Measurements from ENCODE around the gene MYLK. TPM values are rescaled to one million over a fixed set of nuclear protein-coding genes. Genes with fewer than 3 reads are reported as not detected.

Gene MYLK
- polyA plus RNA-seq, 1 donor (not counting 4 experiments of a cell fraction or from before 2014, with no cell fraction given) = 7.8 TPM

DNA sequence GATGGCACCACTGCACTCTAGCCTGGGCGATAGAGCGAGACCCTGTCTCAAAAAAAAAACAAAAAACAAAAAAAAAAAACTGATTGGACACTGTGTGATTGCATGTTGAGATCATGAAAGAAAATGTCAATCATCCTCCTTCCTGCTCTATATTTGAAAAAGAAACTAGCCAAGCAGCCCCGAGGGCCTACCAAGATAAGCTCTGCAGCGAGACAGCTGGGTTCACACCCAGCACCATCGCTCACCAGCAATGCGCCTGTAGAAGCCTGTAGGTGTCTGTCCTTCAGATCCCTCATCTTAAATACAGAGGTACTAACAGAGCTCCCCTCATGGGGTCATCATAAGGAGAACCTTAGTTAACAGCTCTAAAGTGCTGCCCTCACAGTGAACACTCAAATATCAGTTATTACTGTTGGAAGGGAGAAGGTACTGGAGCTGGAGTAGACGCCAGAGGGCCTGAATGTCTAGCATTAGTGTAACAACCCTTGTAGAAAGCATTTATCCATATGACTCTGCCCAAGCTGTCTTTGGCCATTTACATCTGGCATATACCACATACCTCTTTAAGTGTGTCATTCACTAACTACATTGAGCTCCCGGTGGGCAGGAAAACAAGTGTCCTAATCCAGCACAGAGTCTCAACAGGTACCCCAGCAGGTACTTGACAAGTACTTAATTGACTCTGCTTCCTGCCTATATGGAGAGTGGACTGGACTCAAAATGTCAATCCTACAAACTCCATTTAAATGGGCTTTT lies 22.9 kb downstream of the MYLK start:
- TF ChIP-seq EZH2 (IDR thresholded peaks at IDR 0.05; ENCODE audit: low read length) = no peak
- TF ChIP-seq, protein P1, sequence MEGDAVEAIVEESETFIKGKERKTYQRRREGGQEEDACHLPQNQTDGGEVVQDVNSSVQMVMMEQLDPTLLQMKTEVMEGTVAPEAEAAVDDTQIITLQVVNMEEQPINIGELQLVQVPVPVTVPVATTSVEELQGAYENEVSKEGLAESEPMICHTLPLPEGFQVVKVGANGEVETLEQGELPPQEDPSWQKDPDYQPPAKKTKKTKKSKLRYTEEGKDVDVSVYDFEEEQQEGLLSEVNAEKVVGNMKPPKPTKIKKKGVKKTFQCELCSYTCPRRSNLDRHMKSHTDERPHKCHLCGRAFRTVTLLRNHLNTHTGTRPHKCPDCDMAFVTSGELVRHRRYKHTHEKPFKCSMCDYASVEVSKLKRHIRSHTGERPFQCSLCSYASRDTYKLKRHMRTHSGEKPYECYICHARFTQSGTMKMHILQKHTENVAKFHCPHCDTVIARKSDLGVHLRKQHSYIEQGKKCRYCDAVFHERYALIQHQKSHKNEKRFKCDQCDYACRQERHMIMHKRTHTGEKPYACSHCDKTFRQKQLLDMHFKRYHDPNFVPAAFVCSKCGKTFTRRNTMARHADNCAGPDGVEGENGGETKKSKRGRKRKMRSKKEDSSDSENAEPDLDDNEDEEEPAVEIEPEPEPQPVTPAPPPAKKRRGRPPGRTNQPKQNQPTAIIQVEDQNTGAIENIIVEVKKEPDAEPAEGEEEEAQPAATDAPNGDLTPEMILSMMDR (optimal IDR thresholded peaks at IDR 0.05 in 1 of 3, IDR thresholded peaks at IDR 0.05 in 1 of 3, conservative IDR thresholded peaks at IDR 0.05 in 1 of 3; ENCODE audit: extremely low read depth in 1 of 3, insufficient read depth in 2 of 3, low read length in 3 of 3) = no peak
- no peak for DNase-seq (ENCODE audit: low read depth, low spot score)
- H3K27me3 ChIP-seq (ENCODE audit: control insufficient read depth, extremely low read depth, insufficient read depth, low read length) = no peaks in the 10 kb centered on the region
- H3K9ac ChIP-seq (ENCODE audit: control insufficient read depth, extremely low read depth, insufficient read depth, low read length) = no peak overlapping the region
- peak overlapping the region; percentile 16 for H3K4me2 ChIP-seq (ENCODE audit: control insufficient read depth, extremely low read depth, insufficient read depth, low read depth, low read length)
- peaks cover 4% of the 10 kb centered on the region for H3K4me1 ChIP-seq (ENCODE audit: control insufficient read depth, extremely low read depth, insufficient read depth, low read length)
- peak overlapping the region; percentile 9 for H2AFZ ChIP-seq (ENCODE audit: control insufficient read depth, low read length)
- no peak for FAIRE-seq
- H3K27ac ChIP-seq (ENCODE audit: control insufficient read depth, insufficient read depth, low read length) = no peak overlapping the region
- no peaks in the 10 kb centered on the region for H4K20me1 ChIP-seq (ENCODE audit: control insufficient read depth, extremely low read depth, insufficient read depth, low read length)
- no peak overlapping the region for H3K4me3 ChIP-seq (ENCODE audit: control insufficient read depth in 2 of 3, extremely low read depth in 1 of 3, insufficient read depth in 2 of 3, low read depth in 1 of 3, low read length in 3 of 3)
- dilution Hi-C loops (cut with MboI; ENCODE audit: extremely low pct_ligation_motif_present, low sequenced_read_pairs) = no loop called here
- no peaks in the 10 kb centered on the region for H3K9me3 ChIP-seq (ENCODE audit: control insufficient read depth, low read depth, low read length)
- H3K36me3 ChIP-seq (ENCODE audit: control insufficient read depth in 2 of 2, extremely low read depth in 1 of 2, insufficient read depth in 2 of 2, low read length in 2 of 2) = no peaks in the 10 kb centered on the region
- no peaks in the 10 kb centered on the region for H3K9me1 ChIP-seq (ENCODE audit: control insufficient read depth, extremely low read depth, insufficient read depth, low read length)
- no peaks in the 10 kb centered on the region for H3K79me2 ChIP-seq (ENCODE audit: control insufficient read depth, insufficient read depth, low read length)

DNA sequence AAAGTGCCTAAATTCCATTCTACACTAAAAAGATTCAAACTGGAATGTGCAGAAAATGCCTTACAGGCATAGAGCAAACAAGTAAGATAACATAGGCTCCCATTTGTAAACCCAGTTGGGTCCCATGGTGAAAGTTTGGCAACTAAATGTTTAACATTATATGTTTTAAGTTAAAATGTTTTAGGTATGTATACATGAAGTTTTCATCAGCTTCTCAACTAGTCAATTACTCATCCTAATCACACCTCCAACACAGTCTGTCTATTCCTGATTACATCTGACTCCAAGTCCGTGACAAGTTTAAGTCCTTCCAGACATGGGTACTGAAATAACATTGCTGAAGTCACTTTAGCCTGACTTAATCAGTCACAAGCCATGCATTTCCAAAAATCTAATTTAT lies 25.0 kb downstream of the MYLK start:
- Histone ChIP-seq H2AFZ (ENCODE audit: control insufficient read depth, low read length) (no peak overlapping the region), H3K79me2 (ENCODE audit: control insufficient read depth, insufficient read depth, low read length) (no peaks in the 10 kb centered on the region), H3K9me3 (ENCODE audit: control insufficient read depth, low read depth, low read length) (no peaks in the 10 kb centered on the region), H3K27me3 (ENCODE audit: control insufficient read depth, extremely low read depth, insufficient read depth, low read length) (no peaks in the 10 kb centered on the region), H3K4me1 (ENCODE audit: control insufficient read depth, extremely low read depth, insufficient read depth, low read length) (peaks cover 4% of the 10 kb centered on the region), H3K4me2 (ENCODE audit: control insufficient read depth, extremely low read depth, insufficient read depth, low read depth, low read length) (no peak overlapping the region), H3K9ac (ENCODE audit: control insufficient read depth, extremely low read depth, insufficient read depth, low read length) (no peak overlapping the region), H3K36me3 (ENCODE audit: control insufficient read depth in 2 of 2, extremely low read depth in 1 of 2, insufficient read depth in 2 of 2, low read length in 2 of 2) (no peaks in the 10 kb centered on the region), H3K27ac (ENCODE audit: control insufficient read depth, insufficient read depth, low read length) (no peak overlapping the region), H3K4me3 (ENCODE audit: control insufficient read depth in 2 of 3, extremely low read depth in 1 of 3, insufficient read depth in 2 of 3, low read depth in 1 of 3, low read length in 3 of 3) (no peak overlapping the region), H3K9me1 (ENCODE audit: control insufficient read depth, extremely low read depth, insufficient read depth, low read length) (no peaks in the 10 kb centered on the region), H4K20me1 (ENCODE audit: control insufficient read depth, extremely low read depth, insufficient read depth, low read length) (no peaks in the 10 kb centered on the region)
- TF ChIP-seq EZH2 (IDR thresholded peaks at IDR 0.05; ENCODE audit: low read length) = no peak
- TF ChIP-seq, protein P1 (optimal IDR thresholded peaks at IDR 0.05 in 1 of 3, IDR thresholded peaks at IDR 0.05 in 1 of 3, conservative IDR thresholded peaks at IDR 0.05 in 1 of 3; ENCODE audit: extremely low read depth in 1 of 3, insufficient read depth in 2 of 3, low read length in 3 of 3) = no peak
- DNase-seq (ENCODE audit: low read depth, low spot score) (no peak), FAIRE-seq (no peak)
- dilution Hi-C loops (cut with MboI; ENCODE audit: extremely low pct_ligation_motif_present, low sequenced_read_pairs) = no loop called here

Measured in keratinocyte (primary cell).